Subcutaneous adipose tissue (tissue), 4 donors: ENCODE measurements around the gene LSM4. TPM values are rescaled to one million over a fixed set of nuclear protein-coding genes. Genes with fewer than 3 reads are reported as not detected.

ENCODE experiments used
- CTCF ChIP-seq: fragments of 450-650 bp; IDR thresholded peaks from one replicate; pipeline ENCODE4 v1.5.1; 2016; ENCODE audit warnings: low read depth, mild to moderate bottlenecking, control low read depth, antibody characterized with exemption, moderate library complexity
- total RNA-seq, 4 donors: library from RNA; depleted of rRNA; stranded (reverse); fragments of >200 nt; gene quantifications; one replicate each; pipeline ENCODE4 v1.1.0, GENCODE V29; 2016

LSM4 gene
- total RNA-seq, 4 donors from 2014 or later, result 70.3 to 87.7 (median 81.4) TPM

DNA sequence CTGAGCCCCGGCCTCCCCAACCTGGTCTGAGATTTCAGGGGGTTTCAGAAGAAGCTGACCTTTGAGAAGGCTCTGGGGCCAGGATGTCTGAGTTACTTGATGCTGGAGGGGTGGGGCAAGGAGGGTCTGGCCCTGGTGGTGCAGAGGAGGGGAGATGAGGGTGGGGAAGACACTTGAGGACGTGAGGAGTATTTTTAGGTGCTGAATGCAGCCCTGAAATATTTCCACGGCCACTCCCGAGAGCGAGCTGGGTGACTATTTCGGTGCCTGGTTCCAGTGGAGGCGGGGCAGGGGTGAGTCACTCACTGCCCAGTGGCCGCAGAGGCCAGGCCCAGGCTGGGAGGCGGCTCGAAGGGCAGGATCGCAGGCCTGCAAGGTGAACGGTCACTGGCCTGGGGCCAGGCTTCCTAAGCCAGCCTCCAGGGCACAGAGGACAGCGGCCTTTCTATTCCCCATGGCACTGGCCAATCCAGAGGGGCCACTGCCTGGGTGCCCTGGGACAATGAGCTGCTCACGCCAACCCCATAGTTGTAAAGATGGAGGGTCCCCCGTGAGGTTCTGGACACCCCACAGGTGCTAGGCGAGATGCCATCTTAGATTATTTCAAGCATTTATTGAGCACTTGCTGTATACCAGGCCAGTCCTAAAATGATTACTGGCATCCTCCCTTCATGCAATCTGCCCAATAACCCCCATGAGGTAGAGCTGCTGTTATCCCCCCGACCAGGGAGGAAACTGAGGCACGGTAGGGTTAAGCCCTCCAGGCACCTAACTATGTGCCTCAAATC is 21.8 kb downstream of the LSM4 start:
- no peak for TF ChIP-seq CTCF

GRCh38 chr19:18299654-18300053 is 23.2 kb downstream of the LSM4 start:
- TF ChIP-seq CTCF, result no peak

- no peak for TF ChIP-seq CTCF
Measured at GRCh38 chr19:18298601-18299000, 24.3 kb downstream of the LSM4 start.

DNA sequence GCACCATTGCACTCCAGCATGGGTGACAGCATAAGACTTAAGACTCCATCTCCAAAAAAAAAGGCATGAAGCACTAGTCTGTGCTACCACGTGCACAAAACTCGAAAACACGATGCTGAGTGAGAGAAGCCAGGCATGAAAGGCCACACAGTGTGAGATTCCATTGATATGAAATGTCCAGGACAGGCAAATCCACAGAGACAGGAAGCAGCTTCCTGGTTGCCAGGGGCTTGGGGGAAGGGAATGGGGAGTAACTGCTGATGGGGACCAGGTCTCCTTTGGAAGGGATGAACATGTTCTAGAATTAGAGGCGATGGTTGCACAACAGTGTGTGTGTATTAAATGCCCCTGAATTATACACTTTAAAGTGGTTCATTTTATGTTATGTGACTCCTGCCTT is 25.6 kb downstream of the LSM4 start:
- TF ChIP-seq CTCF, result no peak

DNA sequence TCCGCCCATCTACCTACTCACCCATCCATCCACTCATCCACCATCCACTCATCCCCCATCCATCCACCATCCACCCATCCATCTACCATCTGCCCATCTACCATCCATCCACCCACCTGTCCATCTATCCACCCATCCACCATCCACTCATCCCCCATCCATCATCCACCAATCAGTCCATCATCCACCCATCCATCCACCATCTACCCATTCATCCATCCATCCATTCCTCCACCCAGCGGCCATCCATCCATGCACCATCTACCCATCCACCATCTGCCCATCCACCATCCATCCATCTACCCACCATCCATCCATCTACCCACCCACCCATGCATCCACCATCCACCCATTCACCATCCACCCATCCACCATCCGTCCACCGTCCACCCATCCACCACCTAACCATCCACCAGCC is 27.8 kb downstream of the LSM4 start:
- TF ChIP-seq CTCF, result no peak

GRCh38 chr19:18294467-18294864 is 28.4 kb downstream of the LSM4 start:
- TF ChIP-seq CTCF, result no peak

DNA sequence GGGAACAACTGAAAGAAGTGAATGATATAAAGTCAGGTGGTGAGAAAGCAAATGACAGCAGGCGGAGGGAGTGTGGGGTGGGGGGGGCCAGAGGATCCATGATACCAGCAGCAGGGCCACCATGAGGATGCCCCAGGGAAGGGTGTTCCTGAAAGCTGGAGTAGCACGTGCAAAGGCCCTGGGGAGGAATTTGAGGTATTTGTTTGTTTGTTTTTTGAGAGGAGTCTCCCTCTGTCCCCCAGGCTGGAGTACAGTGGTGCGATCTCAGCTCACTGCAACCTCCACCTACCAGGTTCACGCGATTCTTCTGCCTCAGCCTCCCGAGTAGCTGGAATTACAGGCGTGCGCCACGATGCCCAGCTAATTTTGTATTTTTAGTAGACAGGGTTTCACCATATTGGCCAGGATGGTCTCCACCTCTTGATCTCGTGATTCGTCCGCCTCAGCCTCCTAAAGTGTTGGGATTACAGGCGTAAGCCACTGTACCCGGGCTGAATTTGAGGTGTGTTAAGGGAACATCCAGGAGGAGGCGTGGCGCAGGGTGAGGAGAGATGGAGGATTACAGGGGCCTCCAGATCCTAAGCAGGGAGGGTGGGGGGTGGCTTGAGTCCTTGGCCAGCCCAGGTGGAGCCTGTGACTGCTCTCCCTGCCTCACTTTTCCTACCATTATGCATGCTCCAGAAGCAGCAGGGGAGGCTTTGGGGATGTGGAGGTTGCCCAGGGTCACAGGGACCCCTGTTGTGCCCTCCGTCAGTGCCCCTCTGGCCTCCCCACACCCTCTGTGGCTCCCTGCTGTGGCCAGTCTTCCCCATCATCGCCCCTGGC is 29.0 kb downstream of the LSM4 start:
- no peak for TF ChIP-seq CTCF
